Measurements from ENCODE around the gene MIB2.
"Not testable (repeated sequence)": the region's sequence is repeated elsewhere in the genome, so short reads cannot be mapped to it uniquely, and the experiment has no call there.

DNA sequence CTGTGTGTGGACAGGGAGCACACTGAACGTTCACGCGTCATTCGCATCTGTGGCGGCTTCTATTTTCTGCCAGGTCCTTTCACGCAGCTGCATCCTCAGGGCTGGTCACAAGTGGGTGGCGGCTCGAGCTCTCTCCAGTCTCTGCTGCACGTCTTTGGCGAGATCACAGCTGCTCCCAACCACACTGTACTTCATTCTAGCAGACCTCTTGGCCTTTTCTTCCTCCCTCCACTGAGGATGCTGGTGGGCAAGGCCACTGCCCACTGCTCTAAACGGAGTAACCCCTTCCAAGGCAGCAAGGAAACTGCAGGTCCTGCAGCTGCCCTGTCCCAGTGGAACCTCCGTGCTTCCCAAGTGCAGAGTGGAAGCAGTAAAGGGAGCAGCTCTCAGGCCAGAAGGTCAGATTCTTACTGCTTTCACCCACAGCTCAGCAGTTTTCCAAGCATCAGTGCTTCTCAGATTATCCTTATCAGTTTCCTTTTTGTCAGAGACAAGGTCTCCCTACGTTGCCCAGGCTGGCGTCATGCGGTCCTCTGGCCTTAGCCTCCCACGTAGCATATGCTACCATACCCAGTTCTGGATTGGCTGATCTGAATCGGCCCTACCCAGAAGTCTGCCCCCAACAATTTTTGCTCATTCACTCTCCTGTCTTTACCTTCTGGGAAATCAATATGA is 32.4 kb downstream of the MIB2 start:
- TF ChIP-seq EZH2 (IDR thresholded peaks at IDR 0.05); POLR2AphosphoS5 (IDR thresholded peaks at IDR 0.05; ENCODE audit: borderline replicate concordance, low read depth, low read length); FOXP2 (optimal IDR thresholded peaks at IDR 0.05; ENCODE audit: control extremely low read depth, extremely low read length, insufficient read depth): not testable (repeated sequence)
